Smooth muscle cell (in vitro differentiated cells): ENCODE data around the gene RAD52. TPM values are rescaled to one million over a fixed set of nuclear protein-coding genes. Genes with fewer than 3 reads are reported as not detected.
A peak's percentile ranks its signal among the peaks of the same experiment; 100 is the strongest.

Experiments used
- DNase-seq: peaks from one replicate; lab custom pipeline; 2025; ENCODE audit not compliant: unreplicated experiment; lab: John Stamatoyannopoulos, UW
- H2AFZ ChIP-seq: fragments of 200-600 bp; sonication (generic); 2 replicates; pipeline ENCODE4 v1.6.0; 2016; ENCODE audit warnings: antibody characterized with exemption, low read depth, mild to moderate bottlenecking
- H3F3A ChIP-seq: fragments of 200-600 bp; sonication (generic); 2 replicates; pipeline ENCODE4 v1.6.0; 2017; ENCODE audit warnings: antibody characterized with exemption, low read depth
- H3K27ac ChIP-seq: fragments of 200-600 bp; sonication (generic); 2 replicates; pipeline ENCODE4 v1.5.1; 2016; ENCODE audit warnings: low read depth, mild to moderate bottlenecking
- H3K27me3 ChIP-seq: fragments of 200-600 bp; sonication (generic); 2 replicates; pipeline ENCODE4 v1.6.1; 2016; ENCODE audit warnings: low read depth, mild to moderate bottlenecking
- H3K36me3 ChIP-seq: fragments of 200-600 bp; sonication (generic); 2 replicates; pipeline ENCODE4 v1.5.1; 2016; ENCODE audit warnings: low read depth
- H3K4me1 ChIP-seq: fragments of 200-600 bp; sonication (generic); 2 replicates; pipeline ENCODE4 v1.5.1; 2016; ENCODE audit warnings: low read depth
- H3K4me2 ChIP-seq: fragments of 200-600 bp; sonication (generic); 2 replicates; pipeline ENCODE4 v1.6.0; 2016; ENCODE audit warnings: mild to moderate bottlenecking
- H3K4me3 ChIP-seq: fragments of 200-600 bp; sonication (generic); 2 replicates; pipeline ENCODE4 v1.5.1; 2016; ENCODE audit warnings: mild to moderate bottlenecking
- H3K79me2 ChIP-seq: fragments of 200-600 bp; sonication (generic); 2 replicates; pipeline ENCODE4 v1.6.0; 2016; ENCODE audit warnings: low read depth, mild to moderate bottlenecking
- H3K9ac ChIP-seq: fragments of 200-600 bp; sonication (generic); 2 replicates; pipeline ENCODE4 v1.6.0; 2016; ENCODE audit warnings: low read depth
- H3K9me3 ChIP-seq: fragments of 200-600 bp; sonication (generic); replicated peaks from 2 replicates; pipeline ENCODE4 v1.5.1; 2016; ENCODE audit warnings: low read depth
- H4K20me1 ChIP-seq: fragments of 200-600 bp; sonication (generic); 2 replicates; pipeline ENCODE4 v1.6.0; 2016; ENCODE audit warnings: low read depth
- WGBS: methylation state at CpG from one replicate; pipeline ENCODE4 v1.1.7; 2016; ENCODE audit warnings: low lambda C conversion rate; 5-methylcytosine and 5-hydroxymethylcytosine counted together
- polyA plus RNA-seq: library from polyadenylated mRNA; unstranded; fragments of >200 nt; fragmentation: Nextera tagmentation; extraction: Ambion mirVana; gene quantifications from 2 replicates; pipeline ENCODE4 v1.2.1, GENCODE V29; 2016
- total RNA-seq: library from RNA; depleted of rRNA; stranded (reverse); fragments of >200 nt; gene quantifications from 2 replicates; pipeline ENCODE4 v1.2.3, GENCODE V29; 2014
- TF ChIP-seq, protein P1 (sequence below): fragments of 200-600 bp; sonication (generic); IDR thresholded peaks from 2 replicates; pipeline ENCODE4 v1.5.1; 2017; ENCODE audit warnings: borderline replicate concordance, mild to moderate bottlenecking, antibody characterized with exemption; ENCODE audit not compliant: insufficient read depth, poor library complexity, severe bottlenecking

RAD52 gene
- total and polyA plus RNA-seq, 2 experiments from 2014 or later = 2.8 to 15.1 TPM

GRCh38 chr12:996881-997280 is 47.4 kb upstream of the RAD52 start:
- Histone ChIP-seq H4K20me1 (peaks cover 85% of the 10 kb centered on the region), H3K9ac (no peak overlapping the region)
- WGBS = 95% methylated on average over 4 of the region's 4 CpGs

GRCh38 chr12:992647-993046 is 43.2 kb upstream of the RAD52 start:
- no peak for DNase-seq
- peaks cover 28% of the 10 kb centered on the region for H3K4me1 ChIP-seq
- TF ChIP-seq, protein P1, sequence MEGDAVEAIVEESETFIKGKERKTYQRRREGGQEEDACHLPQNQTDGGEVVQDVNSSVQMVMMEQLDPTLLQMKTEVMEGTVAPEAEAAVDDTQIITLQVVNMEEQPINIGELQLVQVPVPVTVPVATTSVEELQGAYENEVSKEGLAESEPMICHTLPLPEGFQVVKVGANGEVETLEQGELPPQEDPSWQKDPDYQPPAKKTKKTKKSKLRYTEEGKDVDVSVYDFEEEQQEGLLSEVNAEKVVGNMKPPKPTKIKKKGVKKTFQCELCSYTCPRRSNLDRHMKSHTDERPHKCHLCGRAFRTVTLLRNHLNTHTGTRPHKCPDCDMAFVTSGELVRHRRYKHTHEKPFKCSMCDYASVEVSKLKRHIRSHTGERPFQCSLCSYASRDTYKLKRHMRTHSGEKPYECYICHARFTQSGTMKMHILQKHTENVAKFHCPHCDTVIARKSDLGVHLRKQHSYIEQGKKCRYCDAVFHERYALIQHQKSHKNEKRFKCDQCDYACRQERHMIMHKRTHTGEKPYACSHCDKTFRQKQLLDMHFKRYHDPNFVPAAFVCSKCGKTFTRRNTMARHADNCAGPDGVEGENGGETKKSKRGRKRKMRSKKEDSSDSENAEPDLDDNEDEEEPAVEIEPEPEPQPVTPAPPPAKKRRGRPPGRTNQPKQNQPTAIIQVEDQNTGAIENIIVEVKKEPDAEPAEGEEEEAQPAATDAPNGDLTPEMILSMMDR = no peak
- WGBS = 70% methylated on average over 1 of the region's 1 CpG
- H3K4me3 ChIP-seq = peak overlapping the region; percentile 95
- no peaks in the 10 kb centered on the region for H3K9me3 ChIP-seq
- no peaks in the 10 kb centered on the region for H3K36me3 ChIP-seq
- no peak overlapping the region for H3K9ac ChIP-seq
- H3K27ac ChIP-seq = no peak overlapping the region
- peaks cover 9% of the 10 kb centered on the region for H3F3A ChIP-seq
- H2AFZ ChIP-seq = no peak overlapping the region
- H3K27me3 ChIP-seq = no peaks in the 10 kb centered on the region
- peaks cover 44% of the 10 kb centered on the region for H4K20me1 ChIP-seq
- peak overlapping the region; percentile 86 for H3K4me2 ChIP-seq
- peaks cover 64% of the 10 kb centered on the region for H3K79me2 ChIP-seq

More at GRCh38 chr12:996881-997280, 47.4 kb upstream of the RAD52 start:
- no peak for DNase-seq
- H3F3A ChIP-seq = no peaks in the 10 kb centered on the region
- H2AFZ ChIP-seq = no peak overlapping the region
- peaks cover 4% of the 10 kb centered on the region for H3K36me3 ChIP-seq
- H3K9me3 ChIP-seq = no peaks in the 10 kb centered on the region
- H3K79me2 ChIP-seq = peaks cover 92% of the 10 kb centered on the region
- no peak overlapping the region for H3K4me2 ChIP-seq
- no peak overlapping the region for H3K4me3 ChIP-seq
- H3K27me3 ChIP-seq = no peaks in the 10 kb centered on the region
- TF ChIP-seq, protein P1 = no peak
- H3K4me1 ChIP-seq = peaks cover 10% of the 10 kb centered on the region
- no peak overlapping the region for H3K27ac ChIP-seq

DNA sequence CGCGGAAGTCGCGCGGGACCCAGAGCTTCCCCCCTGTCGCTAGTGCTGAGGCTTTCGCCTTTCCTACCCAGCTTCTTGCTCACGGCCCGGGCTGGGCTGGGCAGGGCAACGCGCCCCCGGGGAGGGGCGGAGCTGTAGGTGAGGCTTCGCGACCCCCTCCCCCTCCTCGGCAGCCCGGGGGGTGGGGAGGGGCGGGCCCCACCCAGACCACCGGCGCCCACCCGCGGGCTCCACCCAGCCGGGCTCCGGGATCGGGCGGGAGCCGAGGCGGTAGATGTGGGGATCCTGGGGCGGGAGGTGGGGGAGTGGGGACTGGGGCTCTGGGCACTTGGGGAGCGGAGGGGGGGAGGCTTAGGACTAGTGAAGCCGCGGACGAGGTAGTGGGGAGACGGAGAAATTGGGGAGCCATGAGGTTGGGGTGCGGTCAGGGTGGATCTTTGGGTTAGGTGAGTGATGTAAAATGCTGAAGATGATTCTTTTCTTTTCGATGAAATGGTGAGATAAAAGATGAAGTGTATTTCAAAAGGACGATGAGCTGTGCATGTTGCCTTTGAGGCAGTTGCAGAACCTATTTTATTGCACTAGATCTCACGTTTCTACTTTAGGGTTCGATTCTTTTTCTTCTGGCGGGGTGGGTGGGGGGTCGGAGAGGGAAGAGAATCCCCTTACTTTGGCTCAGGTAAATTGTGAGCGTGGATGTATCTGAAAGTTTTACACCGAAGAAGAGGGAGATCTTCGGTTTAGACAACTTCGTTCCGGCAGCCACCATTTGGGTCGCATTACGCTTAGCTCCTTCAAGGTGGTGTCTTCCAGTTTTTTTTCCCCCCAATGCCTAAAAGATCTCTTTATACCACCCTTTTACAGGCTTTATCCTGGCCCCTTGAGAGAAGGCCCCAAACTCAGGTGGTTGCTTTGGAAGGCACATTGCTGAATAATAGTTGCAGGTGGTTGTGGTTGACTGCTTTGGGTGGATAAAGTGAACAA is 42.1 kb upstream of the RAD52 start:
- H3K9ac ChIP-seq = peak overlapping the region; percentile 88
- H3K4me1 ChIP-seq = peaks cover 28% of the 10 kb centered on the region
- WGBS = 4% methylated on average over 25 of the region's 48 CpGs
- H3K27me3 ChIP-seq = no peaks in the 10 kb centered on the region
- peak overlapping the region; percentile 86 for H3K4me2 ChIP-seq
- peak overlapping the region; percentile 95 for H3K4me3 ChIP-seq
- peaks cover 33% of the 10 kb centered on the region for H4K20me1 ChIP-seq
- peak overlapping the region; percentile 80 for H2AFZ ChIP-seq
- no peaks in the 10 kb centered on the region for H3K9me3 ChIP-seq
- H3K27ac ChIP-seq = peak overlapping the region; percentile 92
- H3K79me2 ChIP-seq = peaks cover 54% of the 10 kb centered on the region
- no peak for DNase-seq
- TF ChIP-seq, protein P1 = no peak
- no peaks in the 10 kb centered on the region for H3K36me3 ChIP-seq
- peaks cover 9% of the 10 kb centered on the region for H3F3A ChIP-seq
